ENCODE measurements around the gene CRYBG1. TPM values are rescaled to one million over a fixed set of nuclear protein-coding genes. Genes with fewer than 3 reads are reported as not detected.
"Not testable (repeated sequence)": the region's sequence is repeated elsewhere in the genome, so short reads cannot be mapped to it uniquely, and the experiment has no call there.

CRYBG1 gene
- total RNA-seq, 1 donor from 2014 or later: 33.6 TPM

GRCh38 chr6:106546691-106547414 lies 186.3 kb downstream of the CRYBG1 start:
- DNase-seq (no peak), ATAC-seq (ENCODE audit: low read depth) (peak; percentile 81)
- TF ChIP-seq CTCF (IDR thresholded peaks at IDR 0.05): no peak
- H3K27ac Mint-ChIP-seq: peak overlapping the region; percentile 98
- CTCF ChIA-PET: interaction anchor here (0.6 to 2.6 kb wide), 7 partner anchors 11 to 37 kb away, joined by 3 to 16 read pairs (median 5); no protein-coding TSS in a partner anchor
- POLR2A ChIA-PET: interaction anchor here (0.6 to 4.8 kb wide), 11 partner anchors 9 to 432 kb away, joined by 3 to 51 read pairs (median 7); no protein-coding TSS in a partner anchor
- H3K4me1 Mint-ChIP-seq: peaks cover 49% of the 10 kb centered on the region
- H3K9me3 Mint-ChIP-seq: no peaks in the 10 kb centered on the region
- H3K4me3 Mint-ChIP-seq: peak overlapping the region; percentile 70
- no peaks in the 10 kb centered on the region for H3K27me3 Mint-ChIP-seq
- peaks cover 71% of the 10 kb centered on the region for H3K36me3 Mint-ChIP-seq (ENCODE audit: low read depth)
- intact Hi-C loops (cut with micrococcal nuclease): loop anchor here (1.0 kb wide), 3 partner anchors 9 to 35 kb away; no protein-coding TSS in a partner anchor

GRCh38 chr6:106547601-106548453 lies 187.3 kb downstream of the CRYBG1 start:
- no peak for DNase-seq
- ATAC-seq (ENCODE audit: low read depth): peak; percentile 6
- Mint-ChIP-seq H3K9me3 (no peaks in the 10 kb centered on the region), H3K36me3 (ENCODE audit: low read depth) (peaks cover 73% of the 10 kb centered on the region), H3K4me1 (peaks cover 55% of the 10 kb centered on the region), H3K27me3 (no peaks in the 10 kb centered on the region), H3K4me3 (peak overlapping the region; percentile 55), H3K27ac (peak overlapping the region; percentile 98)
- intact Hi-C loops (cut with micrococcal nuclease): loop anchor here (1.0 kb wide), 3 partner anchors 8 to 36 kb away; no protein-coding TSS in a partner anchor
- ChIA-PET POLR2A (interaction anchor here (1.0 to 4.8 kb wide), 8 partner anchors 10 to 431 kb away, joined by 4 to 51 read pairs (median 10); no protein-coding TSS in a partner anchor), CTCF (interaction anchor here (0.6 to 2.6 kb wide), 7 partner anchors 11 to 38 kb away, joined by 3 to 16 read pairs (median 5); no protein-coding TSS in a partner anchor)
- TF ChIP-seq CTCF (IDR thresholded peaks at IDR 0.05): no peak

- H3K4me3 Mint-ChIP-seq; H3K27me3 Mint-ChIP-seq; ATAC-seq (ENCODE audit: low read depth); DNase-seq; H3K9me3 Mint-ChIP-seq: not testable (repeated sequence)
- intact Hi-C loops (cut with micrococcal nuclease): loop anchor here (1.0 kb wide), 1 partner anchor 7 kb away; no protein-coding TSS in a partner anchor
- H3K27ac Mint-ChIP-seq: peak overlapping the region; percentile 46
- peaks cover 74% of the 10 kb centered on the region for H3K36me3 Mint-ChIP-seq (ENCODE audit: low read depth)
- ChIA-PET CTCF (interaction anchor here (1.0 kb wide), 1 partner anchor 104 kb away, joined by 4 read pairs; no protein-coding TSS in a partner anchor), POLR2A (interaction anchor here (1.0 to 3.5 kb wide), 2 partner anchors 28 to 37 kb away, joined by 3 to 51 read pairs; no protein-coding TSS in a partner anchor)
- peaks cover 59% of the 10 kb centered on the region for H3K4me1 Mint-ChIP-seq
Measured at GRCh38 chr6:106548926-106549455, 188.5 kb downstream of the CRYBG1 start.

GRCh38 chr6:106549521-106549920 lies 189.0 kb downstream of the CRYBG1 start:
- intact Hi-C loops (cut with micrococcal nuclease): no loop called here
- ChIA-PET POLR2A (interaction anchor here (1.0 kb wide), 1 partner anchor 37 kb away, joined by 3 read pairs; no protein-coding TSS in a partner anchor), CTCF (interaction anchor here (1.0 kb wide), 1 partner anchor 104 kb away, joined by 4 read pairs; no protein-coding TSS in a partner anchor)
- ATAC-seq (ENCODE audit: low read depth): no peak
- H3K9me3 Mint-ChIP-seq: no peaks in the 10 kb centered on the region
- H3K27ac Mint-ChIP-seq: peak overlapping the region; percentile 75
- no peak for TF ChIP-seq CTCF (IDR thresholded peaks at IDR 0.05)
- DNase-seq: no peak
- H3K36me3 Mint-ChIP-seq (ENCODE audit: low read depth): peaks cover 74% of the 10 kb centered on the region
- no peak overlapping the region for H3K4me3 Mint-ChIP-seq
- H3K4me1 Mint-ChIP-seq: peaks cover 59% of the 10 kb centered on the region
- H3K27me3 Mint-ChIP-seq: no peaks in the 10 kb centered on the region

GRCh38 chr6:106551155-106551554 lies 190.6 kb downstream of the CRYBG1 start:
- CTCF ChIA-PET: no interaction called here
- no peak overlapping the region for H3K4me3 Mint-ChIP-seq

More at GRCh38 chr6:106551155-106551554, 190.6 kb downstream of the CRYBG1 start:
- Mint-ChIP-seq H3K27me3 (no peaks in the 10 kb centered on the region), H3K4me1 (peaks cover 44% of the 10 kb centered on the region), H3K36me3 (ENCODE audit: low read depth) (peaks cover 68% of the 10 kb centered on the region), H3K9me3 (no peaks in the 10 kb centered on the region), H3K27ac (peak overlapping the region; percentile 13)
- ATAC-seq (ENCODE audit: low read depth) (no peak), DNase-seq (no peak)
- intact Hi-C loops (cut with micrococcal nuclease): no loop called here
- POLR2A ChIA-PET: interaction anchor here (2.3 to 2.7 kb wide), 2 partner anchors 32 to 39 kb away, joined by 8 to 36 read pairs; no protein-coding TSS in a partner anchor
- TF ChIP-seq CTCF (IDR thresholded peaks at IDR 0.05): no peak
